Vagina (tissue), 2 donors: ENCODE measurements around the gene SLC44A1. TPM values are rescaled to one million over a fixed set of nuclear protein-coding genes. Genes with fewer than 3 reads are reported as not detected.
A peak's percentile ranks its signal among the peaks of the same experiment; 100 is the strongest.

Source experiments
- DNase-seq, 2 donors: peaks; one replicate each; pipeline ENCODE4 v3.0.0-alpha.2; 2017; ENCODE audit errors: extremely low spot score in 2 of 2
- H3K27ac ChIP-seq: fragments of 200-600 bp; sonication (generic); one replicate; pipeline ENCODE4 v1.5.1; 2019
- H3K27me3 ChIP-seq: fragments of 200-600 bp; sonication (generic); one replicate; pipeline ENCODE4 v1.5.1; 2019
- H3K36me3 ChIP-seq, 2 donors: fragments of 200-600 bp; sonication (generic); one replicate each; pipeline ENCODE4 v1.5.1; 2017 to 2019
- H3K4me1 ChIP-seq: fragments of 200-600 bp; sonication (generic); one replicate; pipeline ENCODE4 v1.5.1; 2019
- H3K4me3 ChIP-seq, 2 donors: fragments of 200-600 bp; sonication (generic); 1 replicate in 1 of 2; 2 replicates in 1 of 2; pipeline ENCODE4 v1.5.1; 2016 to 2019
- H3K9me3 ChIP-seq: fragments of 200-600 bp; sonication (generic); one replicate; pipeline ENCODE4 v1.5.1; 2019
- CTCF ChIP-seq, 3 experiments: fragments of 450-650 bp in 2 of 3; fragments of 200-600 bp in 1 of 3; sonication (generic) in 1 of 3; IDR thresholded peaks; one replicate each; pipeline ENCODE4 v1.5.1; 2017 to 2019; ENCODE audit warnings: antibody characterized with exemption in 3 of 3, mild to moderate bottlenecking in 2 of 3, moderate library complexity in 2 of 3
- POLR2A ChIP-seq, 2 donors: fragments of 450-650 bp; IDR thresholded peaks; one replicate each; pipeline ENCODE4 v1.6.1; 2017; ENCODE audit warnings: antibody characterized with exemption in 2 of 2, mild to moderate bottlenecking in 2 of 2, moderate library complexity in 2 of 2
- POLR2AphosphoS5 ChIP-seq, 2 donors: sonication (generic); formaldehyde crosslinking; IDR thresholded peaks; one replicate each; pipeline ENCODE4 v1.9.0; 2017; ENCODE audit warnings: antibody characterized with exemption in 2 of 2, mild to moderate bottlenecking in 2 of 2, low read depth in 1 of 2; ENCODE audit not compliant: insufficient read depth in 1 of 2
- intact Hi-C: fragments of 100-400 bp; cut with DNase I; formaldehyde crosslinking; loops from one replicate; pipeline ENCODE4 v1.15.1; 2023
- total RNA-seq: library from RNA; depleted of rRNA; stranded (reverse); fragments of >200 nt; gene quantifications from one replicate; pipeline ENCODE4 v1.2.3, GENCODE V29; 2016

The SLC44A1 gene
- total RNA-seq, 1 donor from 2014 or later: 67.3 TPM

- Histone ChIP-seq H3K27ac (peak overlapping the region; percentile 60), H3K36me3 (no peaks in the 10 kb centered on the region), H3K4me1 (peaks cover 22% of the 10 kb centered on the region), H3K27me3 (no peaks in the 10 kb centered on the region), H3K9me3 (no peaks in the 10 kb centered on the region), H3K4me3 (no peak overlapping the region)
- peak in 1 of 2 donors; percentile 92 for DNase-seq
- intact Hi-C loops: loop anchor here (5.0 kb wide), 1 partner anchor 51 kb away; no protein-coding TSS in a partner anchor
- TF ChIP-seq POLR2A (IDR thresholded peaks at IDR 0.05): no peak
- peak; percentile 33 to 79 for TF ChIP-seq POLR2AphosphoS5 (IDR thresholded peaks at IDR 0.05; ENCODE audit: insufficient read depth in 1 of 2, low read depth in 1 of 2)
- no peak for TF ChIP-seq CTCF (IDR thresholded peaks at IDR 0.05)
Observed at GRCh38 chr9:105205787-105206495, 38.5 kb upstream of the SLC44A1 start.

DNA sequence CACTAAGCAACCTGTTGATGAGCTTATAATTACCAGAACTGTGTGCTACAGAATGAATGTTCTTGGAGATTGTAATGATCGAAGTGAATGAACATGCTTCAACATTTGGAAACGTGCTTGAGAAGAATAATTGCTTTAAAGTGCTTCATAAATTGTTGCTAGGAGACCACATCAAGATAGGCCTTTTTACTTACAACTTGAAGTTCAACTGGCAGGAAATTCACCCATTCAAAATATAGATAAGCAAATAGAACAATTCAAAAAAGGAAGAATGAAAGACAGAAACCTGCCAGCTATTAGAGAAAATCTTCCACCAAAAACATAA is 38.0 kb upstream of the SLC44A1 start:
- Histone ChIP-seq H3K27ac (peak overlapping the region; percentile 60), H3K27me3 (no peaks in the 10 kb centered on the region), H3K9me3 (no peaks in the 10 kb centered on the region), H3K36me3 (no peaks in the 10 kb centered on the region), H3K4me3 (no peak overlapping the region), H3K4me1 (peaks cover 22% of the 10 kb centered on the region)
- intact Hi-C loops: loop anchor here (5.0 kb wide), 1 partner anchor 51 kb away; no protein-coding TSS in a partner anchor
- DNase-seq: no peak
- no peak for TF ChIP-seq CTCF (IDR thresholded peaks at IDR 0.05)
- no peak for TF ChIP-seq POLR2A (IDR thresholded peaks at IDR 0.05)
- no peak for TF ChIP-seq POLR2AphosphoS5 (IDR thresholded peaks at IDR 0.05; ENCODE audit: insufficient read depth in 1 of 2, low read depth in 1 of 2)

- Histone ChIP-seq H3K27ac (no peak overlapping the region), H3K4me3 (no peak overlapping the region), H3K4me1 (peaks cover 22% of the 10 kb centered on the region), H3K36me3 (no peaks in the 10 kb centered on the region), H3K27me3 (no peaks in the 10 kb centered on the region), H3K9me3 (no peaks in the 10 kb centered on the region)
- TF ChIP-seq POLR2AphosphoS5 (IDR thresholded peaks at IDR 0.05; ENCODE audit: insufficient read depth in 1 of 2, low read depth in 1 of 2): peak in 1 of 2 donors; percentile 30
- TF ChIP-seq CTCF (IDR thresholded peaks at IDR 0.05): no peak
- TF ChIP-seq POLR2A (IDR thresholded peaks at IDR 0.05): no peak
- DNase-seq: peak in 1 of 2 donors; percentile 89
- intact Hi-C loops: loop anchor here (5.0 kb wide), 1 partner anchor 50 kb away; no protein-coding TSS in a partner anchor
Observed at GRCh38 chr9:105206821-105207699, 37.4 kb upstream of the SLC44A1 start.

DNA sequence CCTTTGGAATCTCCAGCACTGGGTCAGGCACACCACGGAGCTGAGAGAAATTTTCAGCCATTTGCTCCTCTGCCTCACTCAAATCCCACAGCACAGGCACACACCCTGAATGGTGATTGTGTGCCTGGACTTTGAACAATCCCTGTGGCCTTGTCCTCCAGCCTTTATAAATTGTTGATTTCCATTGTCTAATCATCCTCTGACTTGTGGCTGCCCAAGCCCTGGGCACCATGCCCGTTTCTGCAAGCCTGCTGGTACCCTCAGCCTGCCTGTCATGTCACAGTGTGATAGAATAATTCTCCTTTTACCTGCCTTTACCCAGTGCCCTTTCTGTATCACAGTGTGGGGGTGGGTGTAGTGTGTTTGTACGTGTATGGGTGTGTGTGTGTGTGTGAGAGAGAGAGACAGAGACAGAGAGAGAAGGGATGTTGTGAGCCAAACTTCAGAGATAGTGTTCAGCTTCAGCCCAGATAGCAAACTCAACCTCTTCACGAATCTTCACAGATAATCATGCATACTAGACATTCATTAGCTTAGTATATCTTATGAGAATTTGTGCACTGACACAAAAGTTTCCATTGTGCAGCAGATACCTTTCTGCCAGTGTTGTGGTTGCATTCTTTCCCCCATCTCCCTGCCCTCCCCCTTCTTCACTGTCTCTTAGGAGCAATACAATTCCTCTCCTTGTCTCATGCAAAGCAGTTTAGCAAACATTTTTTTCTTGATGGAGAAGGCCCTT is 27.8 kb upstream of the SLC44A1 start:
- Histone ChIP-seq H3K4me3 (no peak overlapping the region), H3K36me3 (no peaks in the 10 kb centered on the region), H3K4me1 (no peaks in the 10 kb centered on the region), H3K9me3 (no peaks in the 10 kb centered on the region), H3K27ac (no peak overlapping the region), H3K27me3 (no peaks in the 10 kb centered on the region)
- no peak for DNase-seq
- TF ChIP-seq POLR2A (IDR thresholded peaks at IDR 0.05) (no peak), CTCF (IDR thresholded peaks at IDR 0.05) (no peak), POLR2AphosphoS5 (IDR thresholded peaks at IDR 0.05; ENCODE audit: insufficient read depth in 1 of 2, low read depth in 1 of 2) (no peak)
- intact Hi-C loops: no loop called here
